Activated CD8-positive, alpha-beta T cell treated with anti-CD3 and anti-CD28 coated beads for 36 hours (primary cell): ENCODE results near the gene DAB2IP. TPM values are rescaled to one million over a fixed set of nuclear protein-coding genes. Genes with fewer than 3 reads are reported as not detected.

Experiments used
- ATAC-seq: fragments of 200-7000 bp; cut with Tn5 transposase; one replicate; pipeline ENCODE4 v1.10.0; 2021; ENCODE audit warnings: mild to moderate bottlenecking, moderate library complexity
- CTCF ChIA-PET: fragments of 350-600 bp; sonication (Branson Sonifier 250); formaldehyde crosslinking; loops from one replicate; lab custom pipeline; 2021; ENCODE audit warnings: antibody characterized with exemption; lab: Charles Lee
- POLR2A ChIA-PET: fragments of 350-600 bp; sonication (Branson Sonifier 250); formaldehyde crosslinking; loops from one replicate; lab custom pipeline; 2021; ENCODE audit warnings: antibody characterized with exemption; lab: Charles Lee
- DNase-seq: peaks from one replicate; pipeline ENCODE4 v3.0.0-alpha.2; 2020
- H3K27ac Mint-ChIP-seq: one replicate; pipeline ENCODE4 v1.8.0; 2021; ENCODE audit warnings: mild to moderate bottlenecking, mixed read lengths
- H3K27me3 Mint-ChIP-seq: one replicate; pipeline ENCODE4 v1.8.0; 2021; ENCODE audit warnings: mixed read lengths
- H3K36me3 Mint-ChIP-seq: one replicate; pipeline ENCODE4 v1.8.0; 2021; ENCODE audit warnings: low read depth, mixed read lengths
- H3K4me1 Mint-ChIP-seq: one replicate; pipeline ENCODE4 v1.8.0; 2021; ENCODE audit warnings: low read depth, mixed read lengths
- H3K4me3 Mint-ChIP-seq: one replicate; pipeline ENCODE4 v1.8.0; 2021; ENCODE audit warnings: mild to moderate bottlenecking, moderate library complexity, mixed read lengths
- H3K9me3 Mint-ChIP-seq: one replicate; pipeline ENCODE4 v1.8.0; 2021; ENCODE audit warnings: mixed read lengths
- CTCF ChIP-seq: fragments of 200-600 bp; IDR thresholded peaks from one replicate; pipeline ENCODE4 v1.8.0; 2022; ENCODE audit warnings: antibody characterized with exemption, mild to moderate bottlenecking
- intact Hi-C: fragments of 100-400 bp; cut with micrococcal nuclease; formaldehyde crosslinking; loops from one replicate; pipeline ENCODE4 v1.10.0; 2022
- total RNA-seq, 2 experiments: library from RNA; stranded (reverse); gene quantifications; one replicate each; pipeline ENCODE4 v1.2.3, GENCODE V29; 2021

DAB2IP gene
- total RNA-seq, 2 experiments from 2014 or later = 0.54 to 1.5 TPM

- Mint-ChIP-seq H3K27ac (no peak overlapping the region), H3K9me3 (no peaks in the 10 kb centered on the region), H3K36me3 (no peaks in the 10 kb centered on the region), H3K4me1 (peaks cover 17% of the 10 kb centered on the region), H3K27me3 (no peaks in the 10 kb centered on the region), H3K4me3 (no peak overlapping the region)
- ChIA-PET CTCF (interaction anchor here (1.0 to 1.8 kb wide), 5 partner anchors 87 to 354 kb away, joined by 3 to 5 read pairs (median 4); no protein-coding TSS in a partner anchor), POLR2A (no interaction called here)
- ATAC-seq (no peak), DNase-seq (no peak)
- intact Hi-C loops = loop anchor here (2.0 kb wide), 1 partner anchor 247 kb away; no protein-coding TSS in a partner anchor
- TF ChIP-seq CTCF = no peak
Measured at GRCh38 chr9:121745396-121745695, 93.9 kb downstream of the DAB2IP start.

- no peak overlapping the region for H3K4me3 Mint-ChIP-seq
- ChIA-PET POLR2A (interaction anchor here (0.6 kb wide), 1 partner anchor 93 kb away, joined by 3 read pairs; no protein-coding TSS in a partner anchor), CTCF (interaction anchor here (0.7 to 1.6 kb wide), 3 partner anchors 48 to 353 kb away, joined by 3 to 4 read pairs (median 3); no protein-coding TSS in a partner anchor)
- H3K27ac Mint-ChIP-seq = no peak overlapping the region
- ATAC-seq (no peak), DNase-seq (no peak)
- intact Hi-C loops = no loop called here
- no peak for TF ChIP-seq CTCF
- H3K27me3 Mint-ChIP-seq = no peaks in the 10 kb centered on the region
- H3K9me3 Mint-ChIP-seq = no peaks in the 10 kb centered on the region
- H3K4me1 Mint-ChIP-seq = peaks cover 17% of the 10 kb centered on the region
- no peaks in the 10 kb centered on the region for H3K36me3 Mint-ChIP-seq
Measured at GRCh38 chr9:121746411-121746810, 95.0 kb downstream of the DAB2IP start.

GRCh38 chr9:121746866-121747265 is 95.4 kb downstream of the DAB2IP start:
- DNase-seq (no peak), ATAC-seq (no peak)
- TF ChIP-seq CTCF = no peak
- Mint-ChIP-seq H3K27ac (no peak overlapping the region), H3K27me3 (no peaks in the 10 kb centered on the region), H3K4me3 (no peak overlapping the region), H3K36me3 (no peaks in the 10 kb centered on the region), H3K9me3 (no peaks in the 10 kb centered on the region), H3K4me1 (peaks cover 17% of the 10 kb centered on the region)
- ChIA-PET CTCF (interaction anchor here (0.7 to 1.1 kb wide), 2 partner anchors 48 to 96 kb away, joined by 3 read pairs; no protein-coding TSS in a partner anchor), POLR2A (no interaction called here)
- intact Hi-C loops = no loop called here

- CTCF ChIA-PET = interaction anchor here (1.3 to 1.4 kb wide), 2 partner anchors 13 to 61 kb away, joined by 3 to 4 read pairs; no protein-coding TSS in a partner anchor
- POLR2A ChIA-PET = no interaction called here
- DNase-seq (peak; percentile 40), ATAC-seq (peak; percentile 60)
- Mint-ChIP-seq H3K36me3 (no peaks in the 10 kb centered on the region), H3K9me3 (no peaks in the 10 kb centered on the region), H3K4me1 (peaks cover 17% of the 10 kb centered on the region), H3K4me3 (peak overlapping the region; percentile 15), H3K27ac (peak overlapping the region; percentile 75), H3K27me3 (no peaks in the 10 kb centered on the region)
- intact Hi-C loops = no loop called here
- TF ChIP-seq CTCF = no peak
Measured at GRCh38 chr9:121748074-121748473, 96.6 kb downstream of the DAB2IP start.

- intact Hi-C loops = no loop called here
- no peaks in the 10 kb centered on the region for H3K36me3 Mint-ChIP-seq
- no peaks in the 10 kb centered on the region for H3K9me3 Mint-ChIP-seq
- POLR2A ChIA-PET = no interaction called here
- CTCF ChIA-PET = interaction anchor here (1.3 to 1.4 kb wide), 2 partner anchors 14 to 62 kb away, joined by 3 to 4 read pairs; no protein-coding TSS in a partner anchor
- DNase-seq (peak; percentile 26), ATAC-seq (peak; percentile 25)
- no peak overlapping the region for H3K4me3 Mint-ChIP-seq
- H3K4me1 Mint-ChIP-seq = peaks cover 17% of the 10 kb centered on the region
- TF ChIP-seq CTCF = no peak
- no peaks in the 10 kb centered on the region for H3K27me3 Mint-ChIP-seq
- H3K27ac Mint-ChIP-seq = peak overlapping the region; percentile 75
Measured at GRCh38 chr9:121748727-121749423, 97.4 kb downstream of the DAB2IP start.
